GM21737 (cell line): ENCODE results near the gene SLC8A2.
"Not testable (repeated sequence)": the region's sequence is repeated elsewhere in the genome, so short reads cannot be mapped to it uniquely, and the experiment has no call there.

ENCODE experiments used
- ATAC-seq: cut with Tn5 transposase; IDR thresholded peaks from one replicate; pipeline ENCODE4 v1.9.1; 2021; ENCODE audit warnings: mild to moderate bottlenecking, moderate library complexity; ENCODE audit not compliant: unreplicated experiment

Gene SLC8A2

GRCh38 chr19:47414469-47414868, 57.2 kb downstream of the SLC8A2 start:
- ATAC-seq = no peak

- no peak for ATAC-seq
Observed at GRCh38 chr19:47413941-47414340, 57.8 kb downstream of the SLC8A2 start.

- ATAC-seq = not testable (repeated sequence)
Observed at GRCh38 chr19:47411696-47412095, 60.0 kb downstream of the SLC8A2 start.

GRCh38 chr19:47411101-47411500, 60.6 kb downstream of the SLC8A2 start:
- ATAC-seq = no peak

GRCh38 chr19:47408156-47408938, 63.3 kb downstream of the SLC8A2 start:
- ATAC-seq = no peak

GRCh38 chr19:47407417-47407774, 64.3 kb downstream of the SLC8A2 start:
- no peak for ATAC-seq

- ATAC-seq = no peak
Observed at GRCh38 chr19:47406711-47407416, 64.8 kb downstream of the SLC8A2 start.

GRCh38 chr19:47405854-47406417, 65.8 kb downstream of the SLC8A2 start:
- ATAC-seq = no peak

GRCh38 chr19:47405197-47405550, 66.5 kb downstream of the SLC8A2 start:
- no peak for ATAC-seq

- ATAC-seq = no peak
Observed at GRCh38 chr19:47404334-47405196, 67.1 kb downstream of the SLC8A2 start.

GRCh38 chr19:47402504-47402903, 69.2 kb downstream of the SLC8A2 start:
- no peak for ATAC-seq

- ATAC-seq = no peak
Observed at GRCh38 chr19:47398707-47399597, 72.7 kb downstream of the SLC8A2 start.

GRCh38 chr19:47391510-47392223, 80.0 kb downstream of the SLC8A2 start:
- no peak for ATAC-seq

GRCh38 chr19:47390533-47391488, 80.9 kb downstream of the SLC8A2 start:
- ATAC-seq = no peak

- no peak for ATAC-seq
Observed at GRCh38 chr19:47389150-47389556, 82.5 kb downstream of the SLC8A2 start.

GRCh38 chr19:47388721-47389120, 83.0 kb downstream of the SLC8A2 start:
- ATAC-seq = not testable (repeated sequence)

GRCh38 chr19:47387623-47388022, 84.1 kb downstream of the SLC8A2 start:
- not testable (repeated sequence) for ATAC-seq

GRCh38 chr19:47386582-47386981, 85.1 kb downstream of the SLC8A2 start:
- not testable (repeated sequence) for ATAC-seq
